HCT116 (cell line): ENCODE results near the gene ZFR2.

ENCODE experiments used
- CTCF ChIP-seq, 3 experiments: fragments of 200-600 bp in 1 of 3; sonication (generic) in 1 of 3; IDR thresholded peaks in 2 of 3; conservative IDR thresholded peaks in 1 of 3; 2 replicates each; pipeline ENCODE4 v1.5.1; 2012 to 2017; ENCODE audit warnings: low read depth in 2 of 3, low read length in 2 of 3, antibody characterized with exemption in 1 of 3, borderline replicate concordance in 1 of 3, control low read depth in 1 of 3, mild to moderate bottlenecking in 1 of 3, mixed read lengths in 1 of 3, mixed run types in 1 of 3, moderate library complexity in 1 of 3; ENCODE audit not compliant: insufficient read depth in 1 of 3
- MAX ChIP-seq: IDR thresholded peaks from 2 replicates; pipeline ENCODE4 v1.6.1; 2012
- POLR2A ChIP-seq: IDR thresholded peaks from 2 replicates; pipeline ENCODE4 v1.7.0; 2011; ENCODE audit warnings: borderline replicate concordance; ENCODE audit not compliant: insufficient read depth, insufficient read length; ENCODE audit errors: extremely low read depth
- POLR2AphosphoS5 ChIP-seq: IDR thresholded peaks from 2 replicates; pipeline ENCODE4 v1.6.1; 2011; ENCODE audit warnings: mild to moderate bottlenecking, low read depth, low read length, moderate library complexity
- SP1 ChIP-seq: IDR thresholded peaks from 2 replicates; pipeline ENCODE4 v1.6.1; 2012; ENCODE audit warnings: low read depth
- SRF ChIP-seq: IDR thresholded peaks from 2 replicates; pipeline ENCODE4 v1.6.1; 2012; ENCODE audit warnings: low read depth
- YY1 ChIP-seq: IDR thresholded peaks from 2 replicates; pipeline ENCODE4 v1.6.1; 2011; ENCODE audit warnings: low read length, low read depth, moderate library complexity, mild to moderate bottlenecking; ENCODE audit not compliant: insufficient replicate concordance; ENCODE audit errors: extremely low read depth

GRCh38 chr19:3775374-3775711 is 93.5 kb downstream of the ZFR2 start:
- TF ChIP-seq CTCF (IDR thresholded peaks at IDR 0.05 in 2 of 3, conservative IDR thresholded peaks at IDR 0.05 in 1 of 3; ENCODE audit: borderline replicate concordance in 1 of 3, insufficient read depth in 1 of 3, low read depth in 2 of 3, low read length in 2 of 3): no peak
- no peak for TF ChIP-seq POLR2AphosphoS5
- no peak for TF ChIP-seq SP1
- no peak for TF ChIP-seq YY1
- TF ChIP-seq MAX: no peak
- TF ChIP-seq POLR2A: no peak
- TF ChIP-seq SRF: no peak
